Activated CD4-positive, alpha-beta T cell treated with anti-CD3 and anti-CD28 coated beads, Interleukin-2, amount 10 ng/mL, durations not matched to agents 7 days and 5 days (primary cell): ENCODE data around the gene CTSL. TPM values are rescaled to one million over a fixed set of nuclear protein-coding genes. Genes with fewer than 3 reads are reported as not detected.

Experiments used
- CTCF ChIA-PET: fragments of 350-600 bp; sonication (Branson Sonifier 250); formaldehyde crosslinking; loops from one replicate; lab custom pipeline; 2021; ENCODE audit warnings: antibody characterized with exemption; lab: Charles Lee
- POLR2A ChIA-PET: fragments of 350-600 bp; sonication (Branson Sonifier 250); formaldehyde crosslinking; loops from one replicate; lab custom pipeline; 2021; ENCODE audit warnings: antibody characterized with exemption; lab: Charles Lee
- DNase-seq: peaks from one replicate; pipeline ENCODE4 v3.0.0-alpha.2; 2020
- H3K27ac Mint-ChIP-seq: one replicate; pipeline ENCODE4 v1.8.0; 2021; ENCODE audit warnings: mild to moderate bottlenecking, moderate library complexity, mixed read lengths
- H3K27me3 Mint-ChIP-seq: one replicate; pipeline ENCODE4 v1.8.0; 2021; ENCODE audit warnings: mixed read lengths
- H3K36me3 Mint-ChIP-seq: one replicate; pipeline ENCODE4 v1.8.0; 2021; ENCODE audit warnings: low read depth, mixed read lengths
- H3K4me1 Mint-ChIP-seq: one replicate; pipeline ENCODE4 v1.8.0; 2021; ENCODE audit warnings: mixed read lengths
- H3K4me3 Mint-ChIP-seq: one replicate; pipeline ENCODE4 v1.8.0; 2021; ENCODE audit warnings: mild to moderate bottlenecking, moderate library complexity, mixed read lengths
- H3K9me3 Mint-ChIP-seq: one replicate; pipeline ENCODE4 v1.8.0; 2021; ENCODE audit warnings: mixed read lengths
- total RNA-seq, 2 experiments: library from RNA; stranded (reverse); gene quantifications; one replicate each; pipeline ENCODE4 v1.2.3, GENCODE V29; 2021

CTSL gene
- total RNA-seq, 2 experiments from 2014 or later: 10.1 to 10.2 TPM

GRCh38 chr9:87763286-87763685 is 37.4 kb downstream of the CTSL start:
- ChIA-PET CTCF (no interaction called here), POLR2A (no interaction called here)
- Mint-ChIP-seq H3K4me3 (no peak overlapping the region), H3K36me3 (no peaks in the 10 kb centered on the region), H3K27ac (no peak overlapping the region), H3K9me3 (no peaks in the 10 kb centered on the region), H3K27me3 (peaks cover 7% of the 10 kb centered on the region), H3K4me1 (no peaks in the 10 kb centered on the region)
- DNase-seq: no peak

GRCh38 chr9:87765521-87765920 is 39.6 kb downstream of the CTSL start:
- no peak overlapping the region for H3K27ac Mint-ChIP-seq
- ChIA-PET CTCF (no interaction called here), POLR2A (no interaction called here)
- H3K9me3 Mint-ChIP-seq: no peaks in the 10 kb centered on the region
- H3K4me1 Mint-ChIP-seq: no peaks in the 10 kb centered on the region
- H3K4me3 Mint-ChIP-seq: no peak overlapping the region
- DNase-seq: no peak
- H3K27me3 Mint-ChIP-seq: peaks cover 13% of the 10 kb centered on the region
- H3K36me3 Mint-ChIP-seq: no peaks in the 10 kb centered on the region

DNA sequence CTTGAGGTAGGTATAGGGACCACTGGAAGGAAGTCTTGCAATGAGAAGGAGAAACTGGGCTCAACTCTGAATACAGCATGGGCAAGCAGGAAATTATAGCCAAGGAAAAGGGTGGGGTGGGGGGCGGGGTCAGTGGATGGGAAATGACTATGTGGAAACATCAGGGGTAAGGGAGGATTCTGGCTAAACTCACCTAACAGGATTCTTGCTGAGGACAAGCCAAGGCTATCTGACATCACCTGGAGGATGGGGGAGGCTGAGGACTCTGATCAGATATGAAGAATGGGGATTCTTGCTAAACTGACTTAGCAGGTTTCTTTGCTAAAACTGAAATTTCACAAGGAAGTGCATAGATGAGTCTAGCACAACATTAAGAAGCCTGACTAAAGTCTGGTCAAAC is 40.8 kb downstream of the CTSL start:
- Mint-ChIP-seq H3K4me1 (no peaks in the 10 kb centered on the region), H3K9me3 (no peaks in the 10 kb centered on the region), H3K27me3 (peaks cover 17% of the 10 kb centered on the region), H3K4me3 (no peak overlapping the region), H3K36me3 (no peaks in the 10 kb centered on the region), H3K27ac (no peak overlapping the region)
- POLR2A ChIA-PET: no interaction called here
- CTCF ChIA-PET: no interaction called here
- DNase-seq: no peak

- ChIA-PET POLR2A (no interaction called here), CTCF (no interaction called here)
- Mint-ChIP-seq H3K27ac (no peak overlapping the region), H3K4me1 (no peaks in the 10 kb centered on the region), H3K27me3 (peaks cover 11% of the 10 kb centered on the region), H3K4me3 (no peak overlapping the region), H3K36me3 (no peaks in the 10 kb centered on the region), H3K9me3 (no peaks in the 10 kb centered on the region)
- no peak for DNase-seq
Observed at GRCh38 chr9:87770616-87771315, 44.8 kb downstream of the CTSL start.

- no peak for DNase-seq
- Mint-ChIP-seq H3K4me1 (no peaks in the 10 kb centered on the region), H3K9me3 (no peaks in the 10 kb centered on the region), H3K4me3 (no peak overlapping the region), H3K36me3 (no peaks in the 10 kb centered on the region), H3K27ac (no peak overlapping the region), H3K27me3 (peaks cover 11% of the 10 kb centered on the region)
- ChIA-PET POLR2A (no interaction called here), CTCF (no interaction called here)
Observed at GRCh38 chr9:87771316-87772006, 45.5 kb downstream of the CTSL start.

- no peaks in the 10 kb centered on the region for H3K4me1 Mint-ChIP-seq
- no peak overlapping the region for H3K27ac Mint-ChIP-seq
- POLR2A ChIA-PET: no interaction called here
- DNase-seq: no peak
- H3K36me3 Mint-ChIP-seq: no peaks in the 10 kb centered on the region
- peaks cover 2% of the 10 kb centered on the region for H3K27me3 Mint-ChIP-seq
- no peaks in the 10 kb centered on the region for H3K9me3 Mint-ChIP-seq
- CTCF ChIA-PET: no interaction called here
- H3K4me3 Mint-ChIP-seq: no peak overlapping the region
Observed at GRCh38 chr9:87776481-87777379, 50.8 kb downstream of the CTSL start.

DNA sequence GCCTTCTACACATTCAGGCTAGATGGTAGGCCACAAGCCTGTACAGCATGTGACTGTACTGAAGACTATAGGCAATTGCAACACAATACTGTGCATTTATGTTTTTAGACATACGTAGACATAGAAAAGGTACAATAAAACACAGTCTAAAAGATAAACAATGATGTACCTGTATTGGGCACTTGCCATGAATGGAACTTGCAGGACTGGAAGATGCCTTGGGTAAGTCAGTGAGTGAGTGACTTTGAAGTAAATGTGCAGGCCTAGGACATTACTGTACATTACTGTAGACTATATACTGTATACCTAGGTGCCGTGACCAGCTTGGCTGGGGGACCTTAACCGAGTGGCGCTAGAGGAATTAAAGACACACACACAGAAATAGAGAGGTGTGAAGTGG is 53.1 kb downstream of the CTSL start:
- Mint-ChIP-seq H3K4me3 (no peak overlapping the region), H3K36me3 (no peaks in the 10 kb centered on the region), H3K9me3 (no peaks in the 10 kb centered on the region), H3K4me1 (no peaks in the 10 kb centered on the region), H3K27ac (no peak overlapping the region), H3K27me3 (no peaks in the 10 kb centered on the region)
- CTCF ChIA-PET: no interaction called here
- no peak for DNase-seq
- POLR2A ChIA-PET: no interaction called here

Other genes starting within 250 kb of the CTSL start
- gene DAPK1, start 228.3 kb upstream of the CTSL start, total RNA-seq: under 1 TPM; 0.30 to 0.35 TPM
- not detected for gene SPATA31E1, start 156.8 kb downstream of the CTSL start, total RNA-seq
- gene SPATA31C1, start 191.8 kb downstream of the CTSL start, total RNA-seq: not detected
- gene CDK20, start 248.4 kb downstream of the CTSL start, total RNA-seq: 1 to 10 TPM; 1.4 to 1.5 TPM